GM23338 (cell line): ENCODE results near the gene TIMP3. TPM values are rescaled to one million over a fixed set of nuclear protein-coding genes. Genes with fewer than 3 reads are reported as not detected.
A peak's percentile ranks its signal among the peaks of the same experiment; 100 is the strongest.

ENCODE experiments used
- ATAC-seq: fragments of 200-7000 bp; cut with Tn5 transposase; 3 replicates; pipeline ENCODE4 v1.9.1; 2020
- DNase-seq: peaks from one replicate; pipeline ENCODE4 v3.0.0-alpha.2; 2015; ENCODE audit warnings: low spot score
- H2AFZ ChIP-seq: fragments of 200-600 bp; sonication (generic); 2 replicates; pipeline ENCODE4 v1.8.0; 2016; ENCODE audit warnings: antibody characterized with exemption, mild to moderate bottlenecking, moderate library complexity
- H3F3A ChIP-seq: fragments of 200-600 bp; sonication (generic); replicated peaks from 2 replicates; pipeline ENCODE4 v1.8.0; 2017; ENCODE audit warnings: antibody characterized with exemption, mixed run types, low read depth
- H3K27ac ChIP-seq: fragments of 200-600 bp; sonication (generic); 2 replicates; pipeline ENCODE4 v1.6.1; 2016; ENCODE audit warnings: low read depth
- H3K27me3 ChIP-seq: fragments of 200-600 bp; sonication (generic); 2 replicates; pipeline ENCODE4 v1.8.0; 2016; ENCODE audit warnings: mild to moderate bottlenecking, mixed run types, moderate library complexity; ENCODE audit not compliant: insufficient read depth
- H3K36me3 ChIP-seq: fragments of 200-600 bp; sonication (generic); 2 replicates; pipeline ENCODE4 v1.8.0; 2016; ENCODE audit warnings: mild to moderate bottlenecking; ENCODE audit not compliant: insufficient read depth
- H3K4me1 ChIP-seq: fragments of 200-600 bp; sonication (generic); 2 replicates; pipeline ENCODE4 v1.8.0; 2016; ENCODE audit warnings: mild to moderate bottlenecking, moderate library complexity; ENCODE audit not compliant: insufficient read depth
- H3K4me2 ChIP-seq: fragments of 200-600 bp; sonication (generic); 2 replicates; pipeline ENCODE4 v1.7.1; 2017; ENCODE audit warnings: mixed run types
- H3K4me3 ChIP-seq: fragments of 200-600 bp; sonication (generic); 2 replicates; pipeline ENCODE4 v1.6.1; 2016; ENCODE audit warnings: mixed run types
- H3K79me2 ChIP-seq: fragments of 200-600 bp; sonication (generic); replicated peaks from 2 replicates; pipeline ENCODE4 v1.8.0; 2017; ENCODE audit warnings: mild to moderate bottlenecking; ENCODE audit not compliant: insufficient read depth
- H3K9me2 ChIP-seq: fragments of 200-600 bp; sonication (generic); 2 replicates; pipeline ENCODE4 v1.8.0; 2017; ENCODE audit not compliant: insufficient read depth
- H4K20me1 ChIP-seq: fragments of 200-600 bp; sonication (generic); replicated peaks from 2 replicates; pipeline ENCODE4 v1.8.0; 2017; ENCODE audit warnings: mild to moderate bottlenecking; ENCODE audit not compliant: insufficient read depth
- H3K27ac Mint-ChIP-seq: 2 replicates; pipeline ENCODE4 v1.8.0; 2020; ENCODE audit warnings: inconsistent platforms, mild to moderate bottlenecking, moderate library complexity, mixed read lengths
- H3K27me3 Mint-ChIP-seq: 3 replicates; pipeline ENCODE4 v1.8.0; 2022; ENCODE audit warnings: low read depth, mild to moderate bottlenecking, moderate library complexity, mixed read lengths, inconsistent platforms; ENCODE audit not compliant: insufficient read depth, poor library complexity
- H3K36me3 Mint-ChIP-seq: 3 replicates; pipeline ENCODE4 v1.8.0; 2021; ENCODE audit warnings: low read depth, mild to moderate bottlenecking, inconsistent platforms, moderate library complexity, mixed read lengths
- H3K4me1 Mint-ChIP-seq: 3 replicates; pipeline ENCODE4 v1.8.0; 2020; ENCODE audit warnings: mild to moderate bottlenecking, inconsistent platforms, mixed read lengths
- H3K4me3 Mint-ChIP-seq: 3 replicates; pipeline ENCODE4 v1.8.0; 2021; ENCODE audit warnings: moderate library complexity, mild to moderate bottlenecking, inconsistent platforms, mixed read lengths
- H3K9me3 Mint-ChIP-seq: 3 replicates; pipeline ENCODE4 v1.8.0; 2020; ENCODE audit warnings: moderate library complexity, mild to moderate bottlenecking, inconsistent platforms, mixed read lengths
- CREB1 ChIP-seq: fragments of 250-450 bp; sonication (Bioruptor Pico); IDR thresholded peaks from 2 replicates; pipeline ENCODE4 v1.5.0; 2020; ENCODE audit warnings: low read depth, mild to moderate bottlenecking, moderate library complexity
- EZH2 ChIP-seq: fragments of 200-600 bp; sonication (generic); IDR thresholded peaks from one replicate; pipeline ENCODE4 v1.8.0; 2017; ENCODE audit warnings: antibody characterized with exemption, mild to moderate bottlenecking, low read depth; ENCODE audit not compliant: unreplicated experiment
- JUNB ChIP-seq: IDR thresholded peaks from one replicate; pipeline ENCODE4 v1.6.1; 2016; ENCODE audit warnings: antibody characterized with exemption; ENCODE audit not compliant: unreplicated experiment
- NANOG ChIP-seq: IDR thresholded peaks from 2 replicates; pipeline ENCODE4 v1.6.1; 2016; ENCODE audit warnings: antibody characterized with exemption, borderline replicate concordance
- POLR2AphosphoS5 ChIP-seq: IDR thresholded peaks from 2 replicates; pipeline ENCODE4 v1.6.1; 2016; ENCODE audit warnings: antibody characterized with exemption, low read depth
- ZNF114 ChIP-seq: fragments of 250-450 bp; sonication (Bioruptor Pico); IDR thresholded peaks from 2 replicates; pipeline ENCODE4 v1.5.0; 2020; ENCODE audit warnings: mild to moderate bottlenecking, moderate library complexity
- ZNF331 ChIP-seq: fragments of 250-450 bp; sonication (Bioruptor Pico); IDR thresholded peaks from 2 replicates; pipeline ENCODE4 v1.5.0; 2020; ENCODE audit warnings: low read depth, mild to moderate bottlenecking, moderate library complexity
- polyA plus RNA-seq: library from polyadenylated mRNA; unstranded; fragments of >200 nt; fragmentation: Nextera tagmentation; extraction: Ambion mirVana; gene quantifications from 2 replicates; pipeline ENCODE4 v1.2.1, GENCODE V29; 2016
- total RNA-seq: library from RNA; depleted of rRNA; stranded (reverse); fragments of >200 nt; shearing (Covaris generic); gene quantifications from 2 replicates; pipeline ENCODE4 v1.2.3, GENCODE V29; 2014
- TF ChIP-seq, protein P1 (sequence below): fragments of 250-450 bp; sonication (Bioruptor Pico); IDR thresholded peaks from 2 replicates; pipeline ENCODE4 v1.5.0; 2020; ENCODE audit warnings: mild to moderate bottlenecking, moderate library complexity
- TF ChIP-seq, protein P2 (sequence below): IDR thresholded peaks from 2 replicates; pipeline ENCODE4 v1.6.1; 2016; ENCODE audit warnings: antibody characterized with exemption

Gene TIMP3
- total and polyA plus RNA-seq, 2 experiments from 2014 or later: 1.4 to 4.3 TPM

DNA sequence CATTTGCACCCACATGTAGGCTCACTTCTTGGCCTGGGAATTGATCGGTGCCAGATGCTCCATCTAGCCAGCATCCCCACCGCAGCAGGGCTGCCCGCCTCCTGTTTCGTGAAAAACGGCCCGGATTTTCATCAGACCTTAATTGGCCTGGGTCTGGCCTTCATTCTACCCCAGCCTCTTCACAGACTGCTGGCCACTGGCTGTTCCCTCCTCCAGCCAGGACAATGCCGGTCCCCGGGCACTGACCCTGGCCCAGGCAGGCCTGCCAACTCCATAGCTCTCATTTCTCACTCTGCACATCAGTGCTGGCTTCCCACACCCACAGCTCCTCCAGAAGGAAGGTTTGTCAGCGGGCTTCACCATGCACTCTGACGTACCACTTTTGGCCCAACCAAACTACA, 27.9 kb downstream of the TIMP3 start:
- peak overlapping the region; percentile 66 for H3K27ac Mint-ChIP-seq
- H3K4me1 ChIP-seq: peaks cover 22% of the 10 kb centered on the region
- H3F3A ChIP-seq: no peaks in the 10 kb centered on the region
- no peak overlapping the region for H3K4me3 ChIP-seq
- 0 out of 2 replicates have a peak, but pooled peaks cover 7% of the 10 kb centered on the region for H4K20me1 ChIP-seq
- H3K36me3 ChIP-seq: no peaks in the 10 kb centered on the region
- H3K4me2 ChIP-seq: no peak overlapping the region
- no peak for DNase-seq
- H3K36me3 Mint-ChIP-seq: no peaks in the 10 kb centered on the region
- TF ChIP-seq, protein P1, sequence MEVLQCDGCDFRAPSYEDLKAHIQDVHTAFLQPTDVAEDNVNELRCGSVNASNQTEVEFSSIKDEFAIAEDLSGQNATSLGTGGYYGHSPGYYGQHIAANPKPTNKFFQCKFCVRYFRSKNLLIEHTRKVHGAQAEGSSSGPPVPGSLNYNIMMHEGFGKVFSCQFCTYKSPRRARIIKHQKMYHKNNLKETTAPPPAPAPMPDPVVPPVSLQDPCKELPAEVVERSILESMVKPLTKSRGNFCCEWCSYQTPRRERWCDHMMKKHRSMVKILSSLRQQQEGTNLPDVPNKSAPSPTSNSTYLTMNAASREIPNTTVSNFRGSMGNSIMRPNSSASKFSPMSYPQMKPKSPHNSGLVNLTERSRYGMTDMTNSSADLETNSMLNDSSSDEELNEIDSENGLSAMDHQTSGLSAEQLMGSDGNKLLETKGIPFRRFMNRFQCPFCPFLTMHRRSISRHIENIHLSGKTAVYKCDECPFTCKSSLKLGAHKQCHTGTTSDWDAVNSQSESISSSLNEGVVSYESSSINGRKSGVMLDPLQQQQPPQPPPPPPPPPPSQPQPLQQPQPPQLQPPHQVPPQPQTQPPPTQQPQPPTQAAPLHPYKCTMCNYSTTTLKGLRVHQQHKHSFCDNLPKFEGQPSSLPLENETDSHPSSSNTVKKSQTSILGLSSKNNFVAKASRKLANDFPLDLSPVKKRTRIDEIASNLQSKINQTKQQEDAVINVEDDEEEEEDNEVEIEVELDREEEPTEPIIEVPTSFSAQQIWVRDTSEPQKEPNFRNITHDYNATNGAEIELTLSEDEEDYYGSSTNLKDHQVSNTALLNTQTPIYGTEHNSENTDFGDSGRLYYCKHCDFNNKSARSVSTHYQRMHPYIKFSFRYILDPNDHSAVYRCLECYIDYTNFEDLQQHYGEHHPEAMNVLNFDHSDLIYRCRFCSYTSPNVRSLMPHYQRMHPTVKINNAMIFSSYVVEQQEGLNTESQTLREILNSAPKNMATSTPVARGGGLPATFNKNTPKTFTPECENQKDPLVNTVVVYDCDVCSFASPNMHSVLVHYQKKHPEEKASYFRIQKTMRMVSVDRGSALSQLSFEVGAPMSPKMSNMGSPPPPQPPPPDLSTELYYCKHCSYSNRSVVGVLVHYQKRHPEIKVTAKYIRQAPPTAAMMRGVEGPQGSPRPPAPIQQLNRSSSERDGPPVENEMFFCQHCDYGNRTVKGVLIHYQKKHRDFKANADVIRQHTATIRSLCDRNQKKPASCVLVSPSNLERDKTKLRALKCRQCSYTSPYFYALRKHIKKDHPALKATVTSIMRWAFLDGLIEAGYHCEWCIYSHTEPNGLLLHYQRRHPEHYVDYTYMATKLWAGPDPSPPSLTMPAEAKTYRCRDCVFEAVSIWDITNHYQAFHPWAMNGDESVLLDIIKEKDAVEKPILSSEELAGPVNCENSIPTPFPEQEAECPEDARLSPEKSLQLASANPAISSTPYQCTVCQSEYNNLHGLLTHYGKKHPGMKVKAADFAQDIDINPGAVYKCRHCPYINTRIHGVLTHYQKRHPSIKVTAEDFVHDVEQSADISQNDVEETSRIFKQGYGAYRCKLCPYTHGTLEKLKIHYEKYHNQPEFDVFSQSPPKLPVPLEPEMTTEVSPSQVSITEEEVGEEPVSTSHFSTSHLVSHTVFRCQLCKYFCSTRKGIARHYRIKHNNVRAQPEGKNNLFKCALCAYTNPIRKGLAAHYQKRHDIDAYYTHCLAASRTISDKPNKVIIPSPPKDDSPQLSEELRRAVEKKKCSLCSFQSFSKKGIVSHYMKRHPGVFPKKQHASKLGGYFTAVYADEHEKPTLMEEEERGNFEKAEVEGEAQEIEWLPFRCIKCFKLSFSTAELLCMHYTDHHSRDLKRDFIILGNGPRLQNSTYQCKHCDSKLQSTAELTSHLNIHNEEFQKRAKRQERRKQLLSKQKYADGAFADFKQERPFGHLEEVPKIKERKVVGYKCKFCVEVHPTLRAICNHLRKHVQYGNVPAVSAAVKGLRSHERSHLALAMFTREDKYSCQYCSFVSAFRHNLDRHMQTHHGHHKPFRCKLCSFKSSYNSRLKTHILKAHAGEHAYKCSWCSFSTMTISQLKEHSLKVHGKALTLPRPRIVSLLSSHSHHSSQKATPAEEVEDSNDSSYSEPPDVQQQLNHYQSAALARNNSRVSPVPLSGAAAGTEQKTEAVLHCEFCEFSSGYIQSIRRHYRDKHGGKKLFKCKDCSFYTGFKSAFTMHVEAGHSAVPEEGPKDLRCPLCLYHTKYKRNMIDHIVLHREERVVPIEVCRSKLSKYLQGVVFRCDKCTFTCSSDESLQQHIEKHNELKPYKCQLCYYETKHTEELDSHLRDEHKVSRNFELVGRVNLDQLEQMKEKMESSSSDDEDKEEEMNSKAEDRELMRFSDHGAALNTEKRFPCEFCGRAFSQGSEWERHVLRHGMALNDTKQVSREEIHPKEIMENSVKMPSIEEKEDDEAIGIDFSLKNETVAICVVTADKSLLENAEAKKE (CRISPR knock-in tag): no peak
- TF ChIP-seq, protein P2, sequence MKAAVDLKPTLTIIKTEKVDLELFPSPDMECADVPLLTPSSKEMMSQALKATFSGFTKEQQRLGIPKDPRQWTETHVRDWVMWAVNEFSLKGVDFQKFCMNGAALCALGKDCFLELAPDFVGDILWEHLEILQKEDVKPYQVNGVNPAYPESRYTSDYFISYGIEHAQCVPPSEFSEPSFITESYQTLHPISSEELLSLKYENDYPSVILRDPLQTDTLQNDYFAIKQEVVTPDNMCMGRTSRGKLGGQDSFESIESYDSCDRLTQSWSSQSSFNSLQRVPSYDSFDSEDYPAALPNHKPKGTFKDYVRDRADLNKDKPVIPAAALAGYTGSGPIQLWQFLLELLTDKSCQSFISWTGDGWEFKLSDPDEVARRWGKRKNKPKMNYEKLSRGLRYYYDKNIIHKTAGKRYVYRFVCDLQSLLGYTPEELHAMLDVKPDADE: no peak
- no peak for TF ChIP-seq ZNF114 (CRISPR knock-in tag)
- H3K27me3 Mint-ChIP-seq: peaks cover 13% of the 10 kb centered on the region
- no peaks in the 10 kb centered on the region for H3K9me3 Mint-ChIP-seq
- no peak for ATAC-seq
- no peaks in the 10 kb centered on the region; the same call in 1 of the 2 replicates for H3K79me2 ChIP-seq
- peaks cover 29% of the 10 kb centered on the region for H3K4me1 Mint-ChIP-seq
- no peak overlapping the region for H2AFZ ChIP-seq
- H3K9me2 ChIP-seq: no peaks in the 10 kb centered on the region
- no peak overlapping the region for H3K27ac ChIP-seq
- H3K27me3 ChIP-seq: no peaks in the 10 kb centered on the region
- H3K4me3 Mint-ChIP-seq: no peak overlapping the region

DNA sequence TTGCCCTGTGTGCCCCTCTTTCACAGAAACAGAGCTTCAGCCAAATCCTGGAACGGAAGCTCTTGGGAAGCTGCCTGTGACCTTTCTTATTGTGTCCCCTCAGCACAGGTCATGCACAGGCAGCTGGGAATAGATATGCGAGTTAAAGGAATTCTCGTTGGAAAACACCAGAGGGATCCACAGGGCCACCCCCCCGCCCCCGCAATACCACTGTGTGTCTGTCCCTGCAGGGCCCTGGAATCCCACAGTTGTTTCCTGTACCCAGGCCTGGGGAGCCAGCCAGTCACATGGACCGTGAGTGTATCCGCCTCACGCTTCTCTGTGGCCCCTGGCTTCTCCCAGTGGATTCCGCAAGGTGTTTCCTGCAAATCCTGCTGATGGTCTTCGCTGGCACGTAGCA, 29.0 kb downstream of the TIMP3 start:
- no peak overlapping the region for H3K4me3 ChIP-seq
- no peaks in the 10 kb centered on the region for H3K36me3 Mint-ChIP-seq
- no peaks in the 10 kb centered on the region for H3K9me3 Mint-ChIP-seq
- H3K4me3 Mint-ChIP-seq: no peak overlapping the region
- ATAC-seq (peak; percentile 78), DNase-seq (peak; percentile 49)
- no peaks in the 10 kb centered on the region for H3K36me3 ChIP-seq
- no peaks in the 10 kb centered on the region for H3F3A ChIP-seq
- H3K9me2 ChIP-seq: no peaks in the 10 kb centered on the region
- H4K20me1 ChIP-seq: peaks cover 7% of the 10 kb centered on the region; the same call in 1 of the 2 replicates
- no peaks in the 10 kb centered on the region; the same call in 1 of the 2 replicates for H3K79me2 ChIP-seq
- peak overlapping the region; percentile 66 for H3K27ac Mint-ChIP-seq
- H3K4me1 Mint-ChIP-seq: peaks cover 29% of the 10 kb centered on the region
- H3K27me3 Mint-ChIP-seq: peaks cover 11% of the 10 kb centered on the region
- peak overlapping the region; percentile 71; the same call in 1 of the 2 replicates for H3K27ac ChIP-seq
- peak overlapping the region; percentile 49 for H3K4me2 ChIP-seq
- H3K27me3 ChIP-seq: no peaks in the 10 kb centered on the region
- H3K4me1 ChIP-seq: peaks cover 22% of the 10 kb centered on the region
- H2AFZ ChIP-seq: no peak overlapping the region
- TF ChIP-seq, protein P2: no peak
- TF ChIP-seq ZNF331 (CRISPR knock-in tag): no peak
- TF ChIP-seq NANOG: no peak
- no peak for TF ChIP-seq JUNB
- no peak for TF ChIP-seq CREB1 (CRISPR knock-in tag)
- TF ChIP-seq POLR2AphosphoS5: no peak
- no peak for TF ChIP-seq EZH2
